SH-SY5Y (cell line): Measurements from ENCODE around the gene STT3B.

Experiments
- GATA2 ChIP-seq: IDR thresholded peaks from 2 replicates; pipeline ENCODE4 v1.6.1; 2011; ENCODE audit warnings: mild to moderate bottlenecking, low read depth, low read length
- GATA3 ChIP-seq: IDR thresholded peaks from 2 replicates; pipeline ENCODE4 v1.6.1; 2011; ENCODE audit warnings: low read depth, mild to moderate bottlenecking, low read length, moderate library complexity

GRCh38 chr3:31648286-31648968, 115.7 kb downstream of the STT3B start:
- TF ChIP-seq GATA2 (no peak), GATA3 (no peak)
